Fibroblast of the conjunctiva (primary cell): ENCODE results near the gene NEDD4.
"Not testable (repeated sequence)": the region's sequence is repeated elsewhere in the genome, so short reads cannot be mapped to it uniquely, and the experiment has no call there.

Source experiments
- DNase-seq: peaks from one replicate; pipeline ENCODE4 v3.0.0-alpha.2; 2010; ENCODE audit warnings: low read depth

NEDD4 gene

DNA sequence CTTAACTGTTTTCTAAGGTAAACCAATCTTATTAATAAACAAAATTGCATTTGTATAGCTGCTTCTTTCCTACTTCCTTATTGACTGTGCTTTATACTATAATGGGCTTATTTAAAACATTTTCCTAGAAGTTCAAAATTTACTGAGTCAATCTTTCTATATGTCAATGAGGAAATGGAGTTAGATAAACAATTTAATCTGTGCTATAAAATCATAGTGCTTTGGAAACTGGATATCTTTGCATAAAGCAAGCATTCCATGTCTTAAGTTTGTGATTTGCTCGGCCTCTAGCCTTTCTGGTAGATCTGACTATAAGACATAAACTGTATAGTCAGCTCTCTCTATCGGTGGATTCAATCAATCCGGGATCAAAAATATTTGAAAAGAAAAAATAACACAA lies 99.6 kb downstream of the NEDD4 start:
- no peak for DNase-seq

DNA sequence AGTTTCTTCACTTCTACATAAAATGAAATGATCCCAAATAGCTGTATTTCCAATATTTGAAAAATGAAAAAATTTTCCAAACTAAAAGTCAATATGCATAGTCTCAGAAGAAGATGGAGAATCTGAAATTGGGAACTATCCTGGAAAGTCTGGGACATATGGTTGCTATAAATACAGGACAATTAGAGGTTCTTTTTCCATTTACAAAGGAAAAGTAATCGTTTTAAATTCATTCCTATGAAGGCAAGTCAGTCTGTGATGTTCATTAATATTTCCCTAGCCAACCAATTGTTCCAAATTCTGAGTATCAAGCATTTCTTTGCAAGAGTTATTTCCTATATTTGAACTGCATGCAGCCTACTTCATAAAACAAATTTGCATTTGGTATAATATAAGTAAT lies 102.2 kb downstream of the NEDD4 start:
- DNase-seq = no peak

DNA sequence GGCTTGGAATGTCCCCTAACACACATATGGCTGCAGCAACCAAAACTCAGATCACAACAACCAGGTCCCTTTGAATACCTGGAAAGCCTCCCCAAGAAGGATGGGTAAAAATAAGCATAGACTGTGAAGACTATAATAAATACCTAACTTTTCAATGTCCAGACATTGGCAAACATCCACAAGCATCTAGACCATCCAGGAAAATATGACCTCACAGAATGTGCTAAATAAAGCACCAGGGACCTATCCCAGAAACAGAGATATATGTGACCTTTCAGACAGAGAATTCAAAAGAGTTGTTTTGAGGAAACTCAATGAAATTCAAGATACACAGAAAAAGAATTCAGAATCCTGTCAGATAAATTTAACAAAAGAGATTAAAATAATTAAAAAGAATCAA lies 109.2 kb downstream of the NEDD4 start:
- DNase-seq = no peak

DNA sequence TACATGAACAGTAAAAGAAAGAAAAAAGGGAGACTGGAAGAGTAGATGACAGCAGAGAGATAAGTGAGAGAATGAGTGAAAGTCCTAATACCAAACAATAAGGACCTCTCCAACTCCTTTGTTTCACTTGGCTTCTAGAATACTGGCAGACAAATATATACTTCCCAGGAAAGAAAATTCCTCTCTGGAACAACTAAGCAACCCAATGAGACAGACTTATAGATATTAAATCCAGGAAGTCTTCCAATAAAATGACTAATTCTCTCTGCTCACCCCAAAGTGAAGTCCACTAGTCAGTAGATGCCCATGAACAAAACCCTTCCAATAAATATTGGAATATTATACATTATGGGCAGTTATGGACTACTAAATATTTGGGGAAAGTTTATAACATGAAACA lies 114.2 kb downstream of the NEDD4 start:
- DNase-seq = no peak

DNA sequence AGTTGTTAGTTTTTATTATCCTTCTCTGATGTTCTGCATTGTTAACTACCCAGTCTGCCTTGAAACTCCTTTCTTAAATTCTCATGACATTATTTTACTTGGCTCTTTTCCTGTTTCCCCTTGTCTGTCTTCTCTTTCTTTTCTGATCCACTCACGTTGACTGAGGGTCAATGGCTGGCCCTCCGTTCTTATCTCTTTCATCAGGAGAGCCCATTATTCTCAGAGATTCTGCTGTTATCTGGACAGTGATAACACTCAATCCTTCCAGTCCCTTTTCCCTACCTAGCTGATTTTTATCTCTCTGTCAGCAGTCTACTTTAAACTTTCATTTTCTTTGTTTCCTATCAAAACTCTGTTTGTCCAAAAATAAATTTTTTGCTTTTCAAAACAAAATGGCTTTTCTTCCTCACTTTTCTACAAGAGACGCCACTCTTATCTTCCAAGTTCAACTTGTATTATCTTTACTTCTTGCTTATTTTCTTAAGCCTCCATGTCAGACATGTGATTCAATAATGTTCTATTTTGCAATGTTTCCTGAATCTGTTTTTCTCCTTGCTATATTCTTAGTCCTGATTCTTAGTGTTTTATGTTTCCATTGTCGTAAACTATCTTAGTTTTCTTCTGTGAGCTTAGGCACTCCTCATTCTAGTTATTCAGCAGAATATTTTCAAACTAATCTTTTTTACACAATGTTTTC lies 120.2 kb downstream of the NEDD4 start:
- DNase-seq = no peak

DNA sequence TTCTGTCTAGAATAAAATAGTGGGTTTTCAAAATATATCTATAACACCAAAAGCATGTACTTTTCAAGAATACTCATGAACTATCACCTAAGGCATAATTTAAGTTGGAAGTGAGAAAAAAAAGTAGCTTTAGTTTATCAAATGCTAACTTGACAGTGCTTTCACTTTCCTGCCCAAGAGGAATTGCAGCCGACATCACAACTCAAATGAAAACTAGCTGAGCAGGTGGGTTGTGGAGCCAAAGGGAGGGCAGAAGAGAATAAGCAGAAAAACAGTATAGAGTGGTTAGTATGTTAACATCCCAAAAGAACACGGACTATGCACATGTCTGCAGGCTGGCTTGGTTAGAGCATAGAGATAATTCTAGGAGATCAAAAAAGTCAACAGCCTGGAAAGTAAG lies 120.9 kb downstream of the NEDD4 start:
- DNase-seq = no peak

DNA sequence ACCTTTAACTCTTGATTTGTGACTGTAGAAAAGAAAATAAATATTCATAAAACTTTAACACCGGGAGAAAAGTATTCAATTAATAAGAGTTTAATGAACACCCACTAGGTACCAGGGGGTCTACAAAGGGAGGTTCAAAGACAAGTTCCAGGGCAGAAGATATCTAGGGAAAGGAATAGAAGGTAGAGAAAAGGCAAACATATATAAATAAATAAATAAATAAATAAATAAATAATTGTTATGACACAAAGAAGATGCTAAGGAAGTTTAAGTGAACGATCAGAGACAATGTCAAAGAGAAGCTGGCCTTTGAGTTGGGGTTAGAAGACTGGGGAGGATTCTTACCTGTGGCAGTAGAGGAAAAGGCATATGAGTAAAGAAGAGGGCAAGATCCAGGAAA lies 123.8 kb downstream of the NEDD4 start:
- DNase-seq = no peak

DNA sequence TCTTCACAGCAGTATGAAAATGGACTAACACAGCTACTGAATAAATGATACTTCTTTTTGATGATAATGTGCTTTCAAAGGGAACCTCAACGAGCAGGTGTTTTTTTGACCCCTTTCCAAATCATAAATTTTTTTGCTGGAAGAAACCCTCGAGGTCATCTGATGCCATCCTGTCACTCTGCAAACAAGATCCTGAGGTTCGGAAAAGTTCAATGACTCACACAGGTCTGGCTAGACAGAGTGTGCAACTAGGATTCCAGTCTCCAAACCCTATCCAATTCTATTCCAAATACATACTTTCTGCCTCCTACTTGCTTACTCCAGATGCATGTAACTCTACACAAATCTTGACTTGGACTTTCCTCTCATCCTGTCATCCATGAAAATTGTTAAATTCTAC lies 124.7 kb downstream of the NEDD4 start:
- no peak for DNase-seq

DNA sequence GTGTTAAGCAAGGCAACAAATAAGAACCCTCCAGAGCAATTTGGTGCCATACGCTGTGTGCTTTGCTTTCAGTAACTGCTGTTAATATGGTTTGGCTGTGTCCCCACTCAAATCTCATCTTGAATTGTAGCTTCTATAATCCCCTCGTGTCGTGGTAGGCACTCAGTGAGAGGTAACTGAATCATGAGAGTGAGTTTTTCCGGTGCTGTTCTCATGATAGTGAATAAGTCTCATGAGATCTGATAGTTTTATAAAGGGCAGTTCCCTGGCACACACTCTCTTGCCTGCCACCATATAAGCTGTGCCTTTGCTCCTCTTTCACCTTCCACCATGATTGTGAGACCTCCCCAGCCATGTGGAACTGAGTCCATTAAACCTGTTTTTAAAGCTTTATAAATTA lies 125.1 kb downstream of the NEDD4 start:
- not testable (repeated sequence) for DNase-seq

DNA sequence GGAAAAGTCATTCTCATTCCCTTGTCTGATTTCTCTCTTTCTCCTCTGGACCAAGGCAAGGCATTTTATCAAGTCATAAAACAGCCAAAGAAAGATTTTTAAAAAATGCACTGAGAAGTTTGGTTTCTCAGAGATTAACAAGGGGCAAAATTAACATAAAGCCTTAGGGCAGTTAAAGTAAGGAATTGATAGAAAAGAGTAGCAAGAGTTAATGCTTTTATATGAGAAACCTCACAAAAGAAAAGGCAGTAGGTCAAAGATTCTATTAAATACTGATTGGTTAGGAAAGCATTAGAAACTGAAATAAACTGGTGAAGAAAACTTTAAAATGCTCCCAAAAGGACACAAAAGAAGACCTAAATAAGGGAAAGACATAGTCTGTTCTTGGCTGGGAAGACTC lies 129.5 kb downstream of the NEDD4 start:
- DNase-seq = no peak

DNA sequence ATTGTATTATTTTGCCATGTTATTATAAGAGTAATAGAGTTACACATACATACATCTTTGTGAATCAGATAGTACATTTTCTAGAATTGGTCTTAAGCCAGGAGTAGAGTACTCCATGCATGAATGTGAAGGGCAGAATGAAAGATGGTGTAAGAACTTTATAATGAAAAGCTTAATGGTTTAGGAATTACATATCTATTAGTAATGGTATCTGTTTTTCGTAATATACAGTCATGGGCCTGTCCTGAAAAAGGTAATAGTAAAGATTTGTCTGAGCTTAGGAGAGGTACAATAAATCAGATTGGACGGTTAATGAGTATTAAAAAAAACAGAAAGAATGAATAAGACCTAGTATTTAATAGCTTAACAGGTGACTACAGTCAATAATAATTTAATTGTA lies 132.3 kb downstream of the NEDD4 start:
- DNase-seq = no peak

DNA sequence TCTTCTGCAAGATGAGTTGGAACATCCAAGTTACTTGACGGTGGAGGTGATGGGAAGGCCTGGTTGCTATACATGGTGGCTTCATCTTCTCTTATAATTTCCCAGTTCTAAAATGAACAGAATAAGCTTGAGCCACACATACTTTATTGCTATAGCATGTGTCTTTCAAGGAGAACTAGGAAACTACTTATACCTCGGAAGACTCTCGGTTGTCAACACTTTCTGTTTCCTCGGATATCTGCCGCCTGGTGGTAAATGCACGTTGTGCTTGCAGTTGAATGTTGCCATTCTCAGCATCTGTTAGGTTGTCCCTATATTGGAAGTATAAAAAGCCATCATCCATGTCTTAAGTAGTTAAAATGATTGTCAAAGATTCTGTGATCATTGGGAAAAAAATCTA lies 132.9 kb downstream of the NEDD4 start:
- DNase-seq = no peak

DNA sequence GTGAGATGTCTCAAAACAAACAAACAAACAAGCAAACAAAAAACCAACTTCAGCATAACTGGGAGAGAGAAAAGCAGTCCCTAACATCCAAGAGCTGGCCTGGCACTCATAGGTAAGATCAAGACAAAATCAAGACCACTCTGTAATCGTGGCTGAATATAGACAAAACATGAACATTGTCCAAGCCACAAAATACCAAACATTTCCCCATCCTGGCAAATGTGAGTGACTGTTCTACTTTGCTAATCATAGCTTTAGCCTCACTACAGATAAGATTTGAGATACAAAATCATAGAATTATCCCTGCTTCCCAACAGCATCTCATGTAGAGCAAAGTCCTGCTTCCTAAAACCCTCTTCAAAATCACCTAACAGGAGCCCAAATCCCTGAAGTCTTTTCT lies 133.7 kb downstream of the NEDD4 start:
- DNase-seq = no peak

DNA sequence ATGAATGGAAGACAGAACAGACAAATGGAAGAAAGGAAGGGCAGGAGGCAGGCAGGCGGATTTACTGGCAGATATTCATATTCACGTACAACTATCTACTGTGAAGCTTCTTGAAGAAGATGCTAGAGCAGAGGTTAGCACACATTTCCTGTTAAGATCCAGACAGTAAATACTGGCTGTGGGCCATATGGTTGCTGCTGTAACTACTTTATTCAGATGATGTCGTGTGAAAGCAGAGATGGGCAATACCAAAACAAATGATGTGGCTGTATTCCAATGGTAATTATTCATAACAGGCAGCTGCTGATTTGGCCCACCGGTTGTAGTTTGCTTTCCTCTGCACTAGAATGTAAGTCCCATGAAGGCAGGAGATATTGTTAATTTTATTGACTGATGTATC lies 134.8 kb downstream of the NEDD4 start:
- DNase-seq = no peak

DNA sequence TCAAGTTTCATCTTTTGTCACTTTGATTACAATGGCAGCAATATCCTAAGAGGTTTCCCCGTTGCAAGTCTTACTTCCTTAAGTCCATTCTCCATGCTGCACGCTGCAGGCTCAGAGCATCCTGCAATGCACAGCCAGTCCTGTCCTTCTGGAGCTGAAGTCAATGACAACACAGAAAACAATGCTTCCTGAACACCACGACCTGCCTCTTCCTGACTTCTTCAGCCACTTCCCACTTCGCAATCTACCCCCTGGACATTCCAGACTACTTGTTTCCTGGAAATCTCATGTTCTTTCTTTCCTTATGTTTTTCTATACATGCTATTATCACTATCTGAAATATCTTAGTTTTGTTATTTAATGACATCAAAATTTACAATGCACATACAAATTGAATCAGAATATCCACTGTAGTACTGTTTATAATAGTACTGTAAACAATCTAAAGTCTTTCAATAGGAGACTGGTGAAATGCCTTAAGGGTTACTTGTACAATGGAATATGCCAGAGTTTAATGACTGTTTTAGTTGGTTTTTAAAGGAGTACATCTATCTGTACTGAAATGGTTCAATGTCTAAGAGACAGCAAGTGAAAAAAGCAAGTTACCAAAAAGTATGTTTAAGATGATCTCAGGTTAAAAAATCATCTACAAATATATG lies 136.8 kb downstream of the NEDD4 start:
- no peak for DNase-seq

DNA sequence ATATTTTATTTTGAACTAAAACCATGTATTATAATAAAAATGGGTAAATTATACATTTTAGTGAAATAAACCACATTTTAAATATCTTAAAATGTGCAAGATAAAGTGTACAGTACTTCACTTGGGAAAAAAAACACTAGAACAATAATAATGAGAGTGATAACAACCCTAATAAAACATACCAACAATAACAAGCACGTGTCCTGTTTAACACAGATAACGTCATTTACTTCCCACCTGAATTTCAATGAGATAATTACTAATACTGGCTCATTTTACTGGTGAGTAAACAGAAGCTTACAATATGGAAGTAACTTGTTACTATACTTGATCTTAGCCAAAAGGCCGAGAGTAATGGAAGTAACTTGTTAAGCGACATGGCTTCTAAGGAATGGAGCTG lies 140.3 kb downstream of the NEDD4 start:
- DNase-seq = no peak

DNA sequence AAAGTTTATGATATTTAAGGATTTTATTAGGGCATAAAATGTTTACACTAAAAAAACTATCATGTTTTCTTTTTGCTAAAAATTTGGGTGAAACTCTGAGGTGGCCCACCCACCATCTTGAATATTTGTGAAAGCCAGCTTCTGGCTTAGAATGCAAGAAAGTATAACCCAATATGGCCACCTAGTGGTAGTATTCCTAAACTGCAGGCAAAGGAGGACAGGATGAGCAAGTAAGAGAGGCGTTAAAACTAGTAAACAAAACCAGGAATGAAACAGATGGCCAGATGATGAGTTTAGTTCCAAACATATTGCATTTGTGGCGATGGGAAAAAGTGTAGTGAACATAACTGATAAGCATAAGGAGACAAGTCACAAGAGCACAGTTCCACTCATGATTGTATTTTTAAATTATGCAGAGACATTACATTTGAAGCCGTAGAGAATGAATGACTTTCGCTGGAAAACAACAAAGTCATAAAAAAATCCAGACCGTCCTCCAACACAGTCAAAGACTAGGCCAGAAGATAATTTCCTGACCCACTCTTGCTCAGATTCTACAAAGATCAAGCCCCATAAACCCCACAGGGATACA lies 147.2 kb downstream of the NEDD4 start:
- DNase-seq = peak; percentile 75

DNA sequence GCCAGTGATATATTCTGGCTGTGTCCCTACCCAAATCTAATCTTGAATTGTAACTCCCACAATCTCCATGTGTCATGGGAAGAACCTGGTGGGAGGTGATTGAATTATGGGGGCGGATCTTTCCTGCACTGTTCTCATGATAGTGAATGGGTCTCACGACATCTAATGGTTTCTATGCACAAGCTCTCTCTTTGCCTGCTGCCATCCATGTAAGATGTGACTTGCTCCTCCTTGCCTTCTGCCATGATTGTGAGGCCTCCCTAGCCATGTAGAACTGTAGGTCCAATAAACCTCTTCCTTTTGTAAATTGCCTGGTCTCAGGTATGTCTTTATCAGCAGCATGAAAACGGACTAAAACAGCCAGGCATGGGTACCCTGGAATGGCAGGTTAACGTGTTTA lies 150.5 kb downstream of the NEDD4 start:
- not testable (repeated sequence) for DNase-seq

DNA sequence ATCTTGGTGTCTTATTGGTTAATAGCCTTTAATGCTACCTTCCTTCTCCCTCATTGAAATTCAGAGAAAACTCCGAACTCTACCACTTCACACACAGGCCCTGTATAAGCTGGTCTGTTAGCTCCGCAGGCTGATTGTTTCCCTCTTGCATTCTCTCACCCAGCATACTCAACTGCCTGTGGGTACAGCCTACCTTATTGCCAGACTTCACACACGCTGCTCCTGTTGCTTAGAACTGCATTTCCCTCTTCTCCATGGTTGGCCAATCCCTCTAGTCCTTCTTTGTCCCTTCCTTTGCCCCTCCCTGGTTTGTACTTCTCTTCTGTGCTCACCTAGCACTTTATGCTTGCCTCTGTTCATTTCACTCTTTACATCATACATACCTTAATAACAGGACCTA lies 157.5 kb downstream of the NEDD4 start:
- DNase-seq = no peak

DNA sequence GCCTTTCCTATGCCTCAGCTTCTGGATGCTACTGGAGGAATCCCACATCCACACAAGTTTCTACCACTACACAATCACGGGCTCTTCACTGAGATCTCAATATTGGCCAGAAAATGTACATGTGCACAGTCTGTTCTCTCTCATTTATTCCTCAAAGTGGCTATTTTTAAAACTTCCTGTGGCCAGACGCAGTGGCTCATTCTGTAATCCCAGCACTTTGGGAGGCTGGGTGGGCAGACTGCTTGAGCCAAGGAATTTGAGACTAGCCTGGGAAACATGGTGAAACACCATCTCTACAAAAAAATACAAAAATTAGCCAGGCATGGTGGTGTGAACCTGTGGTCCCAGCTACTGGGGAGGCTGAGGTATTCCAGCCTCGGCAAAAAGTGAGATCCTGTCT lies 159.1 kb downstream of the NEDD4 start:
- DNase-seq = no peak

DNA sequence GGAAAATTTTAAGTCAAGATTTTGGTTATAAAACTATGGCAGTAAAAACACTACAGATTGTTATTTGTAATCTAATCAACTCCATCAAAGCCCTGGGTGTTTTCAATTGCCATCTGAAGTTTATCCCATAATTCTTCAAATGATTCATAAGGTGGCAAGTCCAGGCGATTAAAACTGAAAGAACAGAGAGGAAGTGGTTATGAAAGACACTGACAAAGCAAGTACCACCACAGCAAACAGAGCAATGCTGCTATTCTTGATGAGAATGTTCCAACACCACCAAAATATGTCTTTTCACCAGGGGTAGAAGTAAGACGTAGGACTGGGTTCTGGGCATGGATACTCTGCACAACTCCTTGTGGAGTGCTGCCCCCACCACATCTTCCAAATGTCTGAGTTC lies 163.6 kb downstream of the NEDD4 start:
- no peak for DNase-seq

DNA sequence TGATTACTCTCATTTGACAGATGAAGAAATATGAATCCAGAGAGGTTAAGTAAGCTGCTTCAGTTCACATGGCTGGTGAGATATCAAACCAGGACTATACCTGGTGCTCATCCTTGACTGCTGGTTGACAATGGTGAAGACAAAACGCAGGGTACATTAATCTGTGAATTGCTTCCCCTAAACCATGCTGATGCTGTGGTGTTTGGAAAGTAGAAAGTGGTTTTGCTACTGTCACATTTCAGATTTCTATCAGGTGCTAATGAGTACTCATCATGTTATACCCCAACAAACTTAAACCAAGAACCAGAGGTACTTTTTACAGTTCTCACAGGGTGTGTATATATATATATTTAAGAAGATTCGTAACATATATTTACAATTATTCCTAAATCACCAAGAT lies 165.5 kb downstream of the NEDD4 start:
- no peak for DNase-seq

DNA sequence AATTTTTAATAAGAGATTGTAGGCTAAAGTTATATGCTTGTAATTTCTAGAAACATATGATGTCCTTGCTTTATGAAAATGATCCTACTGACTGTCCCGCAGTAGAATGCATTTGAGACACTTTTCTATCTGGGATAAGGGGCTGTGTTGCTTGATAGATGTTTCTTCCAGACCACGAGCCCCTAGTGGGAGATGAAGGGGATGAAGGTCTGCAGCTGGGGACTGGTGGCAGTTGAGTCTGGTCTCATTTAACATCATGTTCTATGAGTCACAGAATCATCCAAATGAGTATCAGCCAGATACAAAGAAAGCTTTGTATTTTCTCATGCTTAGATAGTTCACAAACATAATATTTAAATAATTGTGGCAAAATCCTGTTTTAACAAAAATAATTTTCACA lies 166.2 kb downstream of the NEDD4 start:
- no peak for DNase-seq
